Measurements from ENCODE around the gene LENEP. TPM values are rescaled to one million over a fixed set of nuclear protein-coding genes. Genes with fewer than 3 reads are reported as not detected.

The LENEP gene
- total RNA-seq, 1 experiment from 2014 or later, result 0.42 TPM

DNA sequence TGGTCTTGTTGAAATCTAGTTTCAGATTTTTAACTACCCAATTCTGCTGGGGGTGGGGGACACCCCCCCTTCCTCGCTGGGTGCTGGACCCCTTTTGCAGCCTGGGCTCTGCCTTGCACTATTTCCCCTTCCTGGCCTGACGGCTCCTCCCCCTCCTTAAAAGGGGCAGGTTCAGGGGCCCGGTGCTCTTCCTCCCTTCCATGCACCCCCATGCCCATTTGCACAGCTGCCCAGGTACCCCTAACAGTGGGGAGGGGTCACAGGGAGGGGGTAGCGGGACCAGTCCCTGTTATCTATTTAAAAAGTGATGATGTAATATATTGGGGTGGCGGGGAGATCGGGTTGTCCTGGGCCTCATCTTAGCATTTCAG lies 24.5 kb downstream of the LENEP start:
- ChIA-PET POLR2A (interaction anchor here (0.6 to 1.5 kb wide), 4 partner anchors 14 to 81 kb away, joined by 3 to 8 read pairs (median 5); partner anchors contain the start of gene PMVK), CTCF (interaction anchor here (0.6 to 3.0 kb wide), 18 partner anchors 8 to 538 kb away, joined by 3 to 24 read pairs (median 6); partner anchors contain the start of genes ADAM15, PBXIP1 and ZBTB7B), RAD21 (ENCODE audit: low non-redundant PET in 1 of 2, low total read pairs in 2 of 2, uncharacterized antibody in 2 of 2, unreplicated experiment in 2 of 2) (interaction anchor here in 1 of 2 experiments (1.2 kb wide), 1 partner anchor 47 kb away, joined by 3 read pairs; the partner anchor contains the start of gene SHC1)
- no peaks in the 10 kb centered on the region for H3K9me2 ChIP-seq (ENCODE audit: insufficient read depth)
- H3K27ac ChIP-seq (ENCODE audit: low read depth, low read length), result peak overlapping the region; percentile 89
- no peaks in the 10 kb centered on the region for H3K9me3 ChIP-seq (ENCODE audit: control insufficient read depth in 1 of 2, insufficient read depth in 1 of 2, low read depth in 1 of 2, low read length in 2 of 2)
- H3K36me3 ChIP-seq (ENCODE audit: control insufficient read depth in 1 of 2, insufficient read depth in 2 of 2, low read length in 2 of 2), result peaks cover 6 to 27% of the 10 kb centered on the region in 2 experiments; a peak in 3 of 4 replicates
- H3K27me3 ChIP-seq (ENCODE audit: insufficient read depth, low read length), result no peaks in the 10 kb centered on the region
- peaks cover 34 to 62% of the 10 kb centered on the region in 2 experiments for H3K4me1 ChIP-seq (ENCODE audit: control insufficient read depth in 1 of 2, insufficient read depth in 2 of 2, low read length in 2 of 2)
- no peak for DNase-seq (ENCODE audit: low read depth, low spot score)
- H3K4me2 ChIP-seq (ENCODE audit: low read length), result peak overlapping the region; percentile 82
- H4K20me1 ChIP-seq (ENCODE audit: insufficient read depth), result no peaks in the 10 kb centered on the region
- no peak overlapping the region for H2AFZ ChIP-seq (ENCODE audit: low read depth, low read length, poor library complexity, severe bottlenecking)
- H3K9ac ChIP-seq (ENCODE audit: low read length), result peak overlapping the region; percentile 60
- intact Hi-C loops (cut with micrococcal nuclease), result loop anchor here (1.0 to 2.0 kb wide), 3 partner anchors 15 to 67 kb away; partner anchors contain the start of gene ZBTB7B
- TF ChIP-seq, protein P1, sequence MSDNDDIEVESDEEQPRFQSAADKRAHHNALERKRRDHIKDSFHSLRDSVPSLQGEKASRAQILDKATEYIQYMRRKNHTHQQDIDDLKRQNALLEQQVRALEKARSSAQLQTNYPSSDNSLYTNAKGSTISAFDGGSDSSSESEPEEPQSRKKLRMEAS (IDR thresholded peaks at IDR 0.05), result no peak
- TF ChIP-seq POLR2A (IDR thresholded peaks at IDR 0.05; ENCODE audit: borderline replicate concordance, extremely low read depth, insufficient read depth, insufficient read length) (no peak), JUND (IDR thresholded peaks at IDR 0.05) (no peak), EZH2 (IDR thresholded peaks at IDR 0.05) (no peak), POLR2AphosphoS5 (IDR thresholded peaks at IDR 0.05; ENCODE audit: low read depth, low read length) (no peak), CEBPB (IDR thresholded peaks at IDR 0.05; ENCODE audit: low read depth) (no peak), YY1 (IDR thresholded peaks at IDR 0.05; ENCODE audit: extremely low read depth, insufficient replicate concordance, low read depth, low read length) (no peak), SIN3A (IDR thresholded peaks at IDR 0.05; ENCODE audit: low read depth) (no peak), SP1 (IDR thresholded peaks at IDR 0.05; ENCODE audit: low read depth) (no peak), ZNF274 (IDR thresholded peaks at IDR 0.05; ENCODE audit: low read depth, low read length) (no peak), TCF7L2 (IDR thresholded peaks at IDR 0.05; ENCODE audit: borderline replicate concordance, extremely low read depth, insufficient read depth, insufficient read length) (no peak)
- TF ChIP-seq, protein P2, sequence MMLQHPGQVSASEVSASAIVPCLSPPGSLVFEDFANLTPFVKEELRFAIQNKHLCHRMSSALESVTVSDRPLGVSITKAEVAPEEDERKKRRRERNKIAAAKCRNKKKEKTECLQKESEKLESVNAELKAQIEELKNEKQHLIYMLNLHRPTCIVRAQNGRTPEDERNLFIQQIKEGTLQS (IDR thresholded peaks at IDR 0.05), result no peak
- TF ChIP-seq, protein P3, sequence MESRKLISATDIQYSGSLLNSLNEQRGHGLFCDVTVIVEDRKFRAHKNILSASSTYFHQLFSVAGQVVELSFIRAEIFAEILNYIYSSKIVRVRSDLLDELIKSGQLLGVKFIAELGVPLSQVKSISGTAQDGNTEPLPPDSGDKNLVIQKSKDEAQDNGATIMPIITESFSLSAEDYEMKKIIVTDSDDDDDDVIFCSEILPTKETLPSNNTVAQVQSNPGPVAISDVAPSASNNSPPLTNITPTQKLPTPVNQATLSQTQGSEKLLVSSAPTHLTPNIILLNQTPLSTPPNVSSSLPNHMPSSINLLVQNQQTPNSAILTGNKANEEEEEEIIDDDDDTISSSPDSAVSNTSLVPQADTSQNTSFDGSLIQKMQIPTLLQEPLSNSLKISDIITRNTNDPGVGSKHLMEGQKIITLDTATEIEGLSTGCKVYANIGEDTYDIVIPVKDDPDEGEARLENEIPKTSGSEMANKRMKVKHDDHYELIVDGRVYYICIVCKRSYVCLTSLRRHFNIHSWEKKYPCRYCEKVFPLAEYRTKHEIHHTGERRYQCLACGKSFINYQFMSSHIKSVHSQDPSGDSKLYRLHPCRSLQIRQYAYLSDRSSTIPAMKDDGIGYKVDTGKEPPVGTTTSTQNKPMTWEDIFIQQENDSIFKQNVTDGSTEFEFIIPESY (IDR thresholded peaks at IDR 0.05; ENCODE audit: extremely low read depth, insufficient replicate concordance, low read length), result no peak
- peak overlapping the region; percentile 27 to 47 for H3K4me3 ChIP-seq (replicated peaks in 1 of 2; ENCODE audit: low read depth in 1 of 2, low read length in 2 of 2)
- H3K79me2 ChIP-seq (ENCODE audit: insufficient read depth, low read length), result peaks cover 5% of the 10 kb centered on the region; the same call in 1 of the 2 replicates
- peak; percentile 15 for ATAC-seq
- BruUV-seq (replicated peaks), result TSS peak; percentile 8

Data from HCT116 (cell line).